Osteocyte (in vitro differentiated cells): ENCODE data around the gene RALBP1. TPM values are rescaled to one million over a fixed set of nuclear protein-coding genes. Genes with fewer than 3 reads are reported as not detected.

Source experiments
- DNase-seq: peaks from one replicate; pipeline ENCODE4 v3.0.0; 2021; ENCODE audit warnings: mixed read lengths; ENCODE audit not compliant: unreplicated experiment; ENCODE audit errors: extremely low spot score
- H3K27ac Mint-ChIP-seq: one replicate; pipeline ENCODE4 v1.8.0; 2021; ENCODE audit warnings: mild to moderate bottlenecking, mixed read lengths; ENCODE audit not compliant: unreplicated experiment
- H3K27me3 Mint-ChIP-seq: one replicate; pipeline ENCODE4 v1.8.0; 2021; ENCODE audit warnings: mixed read lengths; ENCODE audit not compliant: unreplicated experiment
- H3K36me3 Mint-ChIP-seq: one replicate; pipeline ENCODE4 v1.8.0; 2021; ENCODE audit warnings: mixed read lengths; ENCODE audit not compliant: unreplicated experiment
- H3K4me1 Mint-ChIP-seq: one replicate; pipeline ENCODE4 v1.8.0; 2021; ENCODE audit warnings: mixed read lengths; ENCODE audit not compliant: unreplicated experiment
- H3K4me3 Mint-ChIP-seq: one replicate; pipeline ENCODE4 v1.8.0; 2021; ENCODE audit warnings: mild to moderate bottlenecking, moderate library complexity, mixed read lengths; ENCODE audit not compliant: unreplicated experiment
- H3K9me3 Mint-ChIP-seq: one replicate; pipeline ENCODE4 v1.8.0; 2021; ENCODE audit warnings: mixed read lengths; ENCODE audit not compliant: unreplicated experiment
- CTCF ChIP-seq: fragments of 200-600 bp; sonication (generic); IDR thresholded peaks from 2 replicates; pipeline ENCODE4 v1.5.0; 2021; ENCODE audit warnings: antibody characterized with exemption, mild to moderate bottlenecking, moderate library complexity
- total RNA-seq: library from RNA; stranded (reverse); gene quantifications from 2 replicates; pipeline ENCODE4 v1.2.1, GENCODE V29; 2021

The RALBP1 gene
- total RNA-seq, 1 donor from 2014 or later: 50.9 TPM

GRCh38 chr18:9581667-9582066, 106.4 kb downstream of the RALBP1 start:
- no peak for DNase-seq
- no peak for TF ChIP-seq CTCF
- H3K4me3 Mint-ChIP-seq: no peak overlapping the region
- peaks cover 15% of the 10 kb centered on the region for H3K9me3 Mint-ChIP-seq
- H3K27ac Mint-ChIP-seq: no peak overlapping the region
- peaks cover 4% of the 10 kb centered on the region for H3K4me1 Mint-ChIP-seq
- H3K36me3 Mint-ChIP-seq: peaks cover 57% of the 10 kb centered on the region
- H3K27me3 Mint-ChIP-seq: no peaks in the 10 kb centered on the region

GRCh38 chr18:9586814-9587213, 111.5 kb downstream of the RALBP1 start:
- Mint-ChIP-seq H3K36me3 (peaks cover 52% of the 10 kb centered on the region), H3K27me3 (no peaks in the 10 kb centered on the region), H3K4me3 (no peak overlapping the region), H3K4me1 (no peaks in the 10 kb centered on the region), H3K9me3 (peaks cover 9% of the 10 kb centered on the region), H3K27ac (no peak overlapping the region)
- DNase-seq: no peak
- no peak for TF ChIP-seq CTCF

Other genes with a start within 250 kb of the RALBP1 start
- gene TWSG1, start 140.7 kb upstream of the RALBP1 start, total RNA-seq: 69.8 and 71.9 TPM in 2 replicates
- 131 and 140 TPM in 2 replicates for gene PPP4R1, start 139.0 kb downstream of the RALBP1 start, total RNA-seq
- 90.8 and 97.2 TPM in 2 replicates for gene RAB31, start 232.8 kb downstream of the RALBP1 start, total RNA-seq